ENCODE measurements around the gene HOXB3.

GRCh38 chr17:48543854-48544348 is 46.1 kb downstream of the HOXB3 start:
- no peak for TF ChIP-seq POLR2A (IDR thresholded peaks at IDR 0.05)
- TF ChIP-seq CTCF (IDR thresholded peaks at IDR 0.05) = no peak
- no peak for TF ChIP-seq POLR2AphosphoS5 (IDR thresholded peaks at IDR 0.05)
